HG03066 (cell line): ENCODE data around the gene C2orf78.
"Not testable (repeated sequence)": the region's sequence is repeated elsewhere in the genome, so short reads cannot be mapped to it uniquely, and the experiment has no call there.

ENCODE experiments used
- ATAC-seq: cut with Tn5 transposase; IDR thresholded peaks from one replicate; pipeline ENCODE4 v1.9.1; 2021; ENCODE audit warnings: low read depth; ENCODE audit not compliant: unreplicated experiment

C2orf78 gene

GRCh38 chr2:73783883-73784282 lies at the start of gene C2orf78:
TSS of gene C2orf78 (plus strand) at chr2:73784183. CDS start at chr2:73784310, 127 bp downstream.
- not testable (repeated sequence) for ATAC-seq

- no peak for ATAC-seq
These were observed 47.6 kb upstream of the C2orf78 start for GRCh38 chr2:73736378-73736777.

DNA sequence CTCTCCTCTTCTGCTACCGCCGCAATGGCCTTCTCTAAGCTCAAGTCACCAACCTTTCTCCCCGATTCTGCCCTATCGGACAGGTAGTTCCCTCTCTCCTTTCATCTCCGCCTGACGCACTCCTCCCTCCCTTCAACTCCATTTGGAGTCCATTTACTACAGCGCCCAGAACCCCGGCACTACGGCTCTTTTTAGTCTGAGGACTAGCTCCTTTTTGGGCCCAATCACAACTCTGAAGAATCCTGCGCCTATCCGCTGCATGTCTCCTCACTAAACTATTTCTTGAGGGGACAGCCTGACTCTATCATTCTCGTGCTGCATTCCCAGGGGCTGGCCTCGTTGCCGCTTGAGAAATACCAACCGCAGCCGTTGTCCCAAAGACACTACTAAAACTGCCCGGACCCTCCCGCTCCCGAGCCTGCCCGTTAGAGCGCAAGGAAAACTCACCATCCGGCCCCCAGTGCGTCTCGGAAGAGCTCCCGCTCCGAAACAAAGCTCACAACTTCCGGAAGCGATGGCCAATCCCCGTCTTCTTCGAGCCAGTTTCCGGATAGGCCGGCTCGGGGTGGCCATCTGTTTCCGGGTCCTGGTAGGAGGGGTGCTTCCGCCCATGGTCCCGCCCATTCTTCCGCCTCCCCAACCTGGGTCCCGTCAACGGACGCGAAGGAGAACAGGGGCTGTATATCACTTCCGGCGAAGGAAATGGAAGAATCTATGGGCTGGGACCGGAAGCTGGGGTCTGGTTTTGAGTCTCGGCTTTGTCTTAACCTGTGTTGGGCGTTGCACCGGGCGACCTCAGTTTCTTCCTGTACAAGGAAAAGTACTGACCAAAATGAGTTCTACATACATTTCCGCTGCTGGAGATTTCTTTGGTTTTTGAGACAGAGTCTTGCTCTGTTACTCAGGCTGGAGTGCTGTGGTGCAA lies 46.9 kb upstream of the C2orf78 start, which contains the start of gene TPRKB:
TSS of gene TPRKB (minus strand) at position 491 of the 925 bp plus-strand sequence. CDS start 2,776 bp downstream, outside the sequence.
- peak; percentile 96 for ATAC-seq

- no peak for ATAC-seq
These were observed 44.9 kb upstream of the C2orf78 start for GRCh38 chr2:73739101-73739500.

DNA sequence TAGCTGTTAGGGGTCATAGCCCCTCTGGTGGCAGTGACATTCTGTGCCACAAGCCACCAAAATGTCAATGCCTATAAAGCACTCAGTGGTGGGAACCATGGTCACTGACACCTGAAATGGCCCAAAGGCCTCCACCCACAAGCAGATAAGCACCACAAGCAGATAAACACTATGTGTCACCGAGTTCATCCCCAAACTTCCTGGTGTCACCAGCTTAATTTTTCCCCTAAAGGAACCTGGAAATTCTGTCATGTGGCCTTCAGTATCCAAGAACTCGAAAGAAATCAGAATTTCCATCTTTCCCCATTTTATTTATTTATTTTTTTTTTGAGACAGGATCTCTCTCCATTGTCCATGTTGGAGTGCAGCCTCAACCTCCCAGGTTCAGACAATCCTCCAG lies 43.2 kb upstream of the C2orf78 start:
- ATAC-seq = no peak

- ATAC-seq = no peak
These were observed 37.7 kb upstream of the C2orf78 start for GRCh38 chr2:73746015-73746876.

- ATAC-seq = no peak
These were observed 37.1 kb upstream of the C2orf78 start for GRCh38 chr2:73746877-73747208.

DNA sequence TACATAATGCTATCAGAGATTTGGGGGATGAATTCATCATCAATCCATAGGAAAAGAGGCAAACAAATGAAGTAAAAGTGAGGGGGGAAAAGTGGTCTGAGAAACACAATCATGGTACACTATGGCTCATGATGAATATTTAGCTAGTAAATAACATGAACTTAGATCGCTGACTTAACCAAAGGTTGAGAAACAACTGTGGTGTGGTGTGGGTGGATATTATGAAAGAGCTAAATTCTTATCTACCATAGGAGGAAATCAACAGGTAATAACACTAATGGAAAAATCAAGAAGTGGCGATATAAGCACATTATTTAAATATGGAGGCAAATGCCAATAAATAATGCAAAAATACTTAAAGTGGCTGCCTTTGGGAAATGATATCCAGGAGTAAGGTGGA lies 34.7 kb upstream of the C2orf78 start:
- ATAC-seq = no peak

GRCh38 chr2:73754332-73754731 lies 29.7 kb upstream of the C2orf78 start:
- not testable (repeated sequence) for ATAC-seq

DNA sequence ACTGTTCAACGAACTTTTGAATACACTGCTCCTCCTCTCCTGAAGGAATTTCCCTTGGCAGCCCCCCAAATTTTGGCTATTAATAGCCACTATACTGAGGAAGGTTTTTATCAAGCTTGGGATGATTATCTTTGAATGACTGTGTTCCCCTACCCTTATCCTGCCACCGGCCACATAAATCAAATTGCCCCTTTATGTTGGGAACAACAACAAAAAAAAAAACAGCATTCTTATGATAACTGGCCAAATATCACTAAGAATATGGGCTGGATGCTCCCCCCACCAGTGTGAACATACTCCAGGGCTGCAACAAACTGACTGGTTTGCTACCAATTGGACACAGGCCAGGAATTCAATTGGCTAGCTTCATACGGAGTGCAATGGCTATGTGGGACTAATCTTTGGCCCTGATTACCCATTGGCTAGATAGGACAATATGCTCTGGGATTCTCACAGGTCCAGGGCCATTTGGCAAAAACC lies 24.7 kb upstream of the C2orf78 start:
- ATAC-seq = no peak

- no peak for ATAC-seq
These were observed 24.1 kb upstream of the C2orf78 start for GRCh38 chr2:73759904-73760303.

DNA sequence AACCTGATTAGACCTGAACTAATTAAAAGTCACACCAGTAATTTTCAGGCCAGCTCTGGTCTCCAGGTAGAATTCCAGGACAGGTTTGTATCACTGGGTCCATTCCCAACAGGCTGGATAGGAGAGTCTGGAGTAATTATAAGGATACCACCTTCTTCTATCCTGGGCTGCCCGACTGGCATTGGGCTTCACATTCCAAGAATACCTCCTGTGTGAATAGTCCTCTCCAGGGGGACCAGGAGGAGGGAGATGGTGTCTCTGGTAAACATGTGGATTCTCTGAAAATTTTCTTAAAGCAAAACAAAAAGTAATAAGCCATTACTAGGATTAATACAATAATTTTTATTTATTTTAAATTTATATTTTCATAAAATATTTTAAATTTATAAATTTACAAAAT lies 21.4 kb upstream of the C2orf78 start:
- no peak for ATAC-seq

DNA sequence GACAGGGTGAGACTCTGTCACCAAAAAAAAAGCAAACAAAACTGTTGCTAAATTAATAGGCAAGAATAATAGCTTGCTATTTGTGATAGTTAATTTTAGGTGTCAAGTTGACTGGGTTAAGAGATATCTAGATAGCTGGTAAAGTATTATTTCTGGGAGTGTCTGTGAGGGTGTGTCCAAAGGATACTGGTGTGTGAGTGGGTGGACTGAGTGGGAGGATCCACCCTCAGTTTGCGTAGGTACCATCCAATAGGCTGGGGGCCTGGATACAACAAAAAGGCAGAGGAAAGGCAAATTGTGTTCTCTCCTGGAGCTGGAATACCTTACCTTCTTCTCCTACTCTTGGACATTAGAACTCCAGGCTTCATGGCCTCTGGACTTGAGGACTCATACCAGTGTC lies 19.0 kb upstream of the C2orf78 start:
- no peak for ATAC-seq

GRCh38 chr2:73766349-73766748 lies 17.6 kb upstream of the C2orf78 start:
- ATAC-seq = no peak

- no peak for ATAC-seq
These were observed 17.0 kb upstream of the C2orf78 start for GRCh38 chr2:73766994-73767393.

GRCh38 chr2:73770725-73771124 lies 13.3 kb upstream of the C2orf78 start:
- no peak for ATAC-seq

DNA sequence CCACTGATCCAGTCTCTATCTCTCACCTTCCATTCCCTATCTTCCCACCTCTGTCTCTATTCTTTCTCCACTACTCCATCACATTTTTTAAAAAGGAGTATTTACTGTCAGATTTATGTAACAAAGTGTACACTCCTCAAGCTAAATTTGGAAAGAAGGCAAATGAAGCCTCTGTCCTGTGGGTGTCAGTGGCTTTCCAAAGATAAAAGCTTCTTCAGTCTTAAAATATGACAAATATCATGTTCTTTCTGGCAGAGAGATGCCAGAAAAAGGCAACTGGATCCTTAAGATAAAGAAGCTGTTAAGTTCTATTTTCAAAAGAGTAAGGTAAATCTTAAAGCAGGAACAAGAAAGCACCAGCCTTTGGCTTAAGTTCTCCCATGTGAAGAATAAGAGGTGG lies 11.2 kb upstream of the C2orf78 start:
- no peak for ATAC-seq

DNA sequence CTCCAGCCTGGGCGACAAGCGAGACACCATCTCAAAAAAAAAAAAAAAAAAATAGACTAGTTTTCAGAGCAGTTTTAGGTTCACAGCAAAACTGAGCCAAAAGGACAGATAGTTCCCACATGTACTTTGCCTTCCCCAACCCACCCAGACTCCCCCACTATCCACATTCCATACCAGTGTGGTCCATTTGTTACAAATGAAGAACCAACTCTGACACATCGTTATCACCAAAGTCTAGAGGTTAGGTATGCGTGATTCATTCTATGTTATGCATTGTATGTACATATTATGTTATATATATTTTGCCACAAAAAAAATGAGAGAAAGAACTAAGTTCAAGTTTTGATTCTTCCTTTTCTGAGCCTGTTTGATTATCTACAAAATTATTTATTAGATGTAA lies 7.6 kb upstream of the C2orf78 start:
- ATAC-seq = no peak

- ATAC-seq = no peak
These were observed 7.0 kb upstream of the C2orf78 start for GRCh38 chr2:73776869-73777519.

DNA sequence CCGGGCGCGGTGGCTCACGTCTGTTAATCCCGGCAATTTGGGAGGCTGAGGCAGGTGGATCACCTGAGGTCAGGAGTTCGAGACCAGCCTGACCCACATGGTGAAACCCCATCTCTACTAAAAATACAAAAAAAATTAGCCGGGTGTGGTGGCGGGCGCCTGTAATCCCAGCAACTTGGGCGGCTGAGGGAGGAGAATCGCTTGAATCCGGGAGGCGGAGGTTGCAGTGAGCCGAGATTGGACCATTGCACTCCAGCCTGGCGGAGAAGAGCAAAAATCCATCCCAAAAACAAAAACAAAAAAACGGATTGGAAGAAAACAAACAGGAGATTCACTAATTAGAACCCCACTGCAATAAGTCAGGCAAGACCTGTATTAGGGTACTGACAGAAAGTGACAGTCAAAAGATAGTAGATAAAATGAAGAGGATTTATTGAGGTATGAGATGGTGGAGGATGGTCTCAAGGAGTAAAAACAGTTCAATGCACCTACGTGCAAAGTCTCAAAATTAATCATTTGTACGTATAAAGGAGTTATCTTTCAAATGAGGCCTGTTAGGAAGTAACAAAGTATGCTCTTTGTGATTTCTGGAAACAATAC lies 5.0 kb upstream of the C2orf78 start:
- not testable (repeated sequence) for ATAC-seq
